Esophagus squamous epithelium (tissue), 5 donors: ENCODE data around the gene IER5L. TPM values are rescaled to one million over a fixed set of nuclear protein-coding genes. Genes with fewer than 3 reads are reported as not detected.

Experiments used
- DNase-seq: peaks from one replicate; lab custom pipeline; 2025; lab: John Stamatoyannopoulos, UW
- H3K27ac ChIP-seq, 4 donors: fragments of 200-600 bp; sonication (generic); one replicate each; pipeline ENCODE4 v1.5.1; 2016 to 2019; ENCODE audit warnings: mild to moderate bottlenecking in 1 of 4
- H3K27me3 ChIP-seq, 4 donors: fragments of 200-600 bp; sonication (generic); 1 replicate in 3 of 4; 2 replicates in 1 of 4; pipeline versions ENCODE4 v1.5.1 to v1.6.0; 2017 to 2021; ENCODE audit warnings: antibody characterized with exemption in 1 of 4
- H3K36me3 ChIP-seq, 3 donors: fragments of 200-600 bp; sonication (generic); one replicate each; pipeline ENCODE4 v1.5.1; 2016 to 2019
- H3K4me1 ChIP-seq, 3 donors: fragments of 200-600 bp; sonication (generic); one replicate each; pipeline ENCODE4 v1.5.1; 2017 to 2019
- H3K4me3 ChIP-seq, 4 donors: fragments of 200-600 bp; sonication (generic); 1 replicate in 3 of 4; 2 replicates in 1 of 4; pipeline ENCODE4 v1.5.1; 2016 to 2019; ENCODE audit warnings: mild to moderate bottlenecking in 2 of 4, moderate library complexity in 1 of 4
- H3K9me3 ChIP-seq, 3 donors: fragments of 200-600 bp; sonication (generic); one replicate each; pipeline ENCODE4 v1.5.1; 2016 to 2019
- CTCF ChIP-seq, 6 experiments: fragments of 450-650 bp in 4 of 6; fragments of 200-600 bp in 2 of 6; sonication (generic) in 2 of 6; IDR thresholded peaks; one replicate each; pipeline ENCODE4 v1.5.1; 2016 to 2019; ENCODE audit warnings: antibody characterized with exemption in 6 of 6, mild to moderate bottlenecking in 4 of 6, moderate library complexity in 4 of 6
- POLR2A ChIP-seq, 4 donors: fragments of 450-650 bp; IDR thresholded peaks; one replicate each; pipeline ENCODE4 v1.6.1; 2017; ENCODE audit warnings: antibody characterized with exemption in 4 of 4, mild to moderate bottlenecking in 4 of 4, moderate library complexity in 3 of 4
- WGBS, 2 donors: methylation state at CpG; one replicate each; pipeline ENCODE4 v1.1.5; 2018; 5-methylcytosine and 5-hydroxymethylcytosine counted together
- intact Hi-C: fragments of 100-400 bp; cut with DNase I; formaldehyde crosslinking; loops from one replicate; pipeline ENCODE4 v1.15.0; 2022
- total RNA-seq, 4 donors: library from RNA; depleted of rRNA; stranded (reverse); fragments of >200 nt; gene quantifications; one replicate each; pipeline ENCODE4 v1.1.0, GENCODE V29; 2016
- donor health status: DM: yes; HTN: yes; CAD: no.

IER5L gene
- total RNA-seq, 4 donors from 2014 or later, result 6.1 to 8.7 (median 7.2) TPM

GRCh38 chr9:129224618-129225489, 46.8 kb upstream of the IER5L start:
- Histone ChIP-seq H3K4me1 (peaks cover 5 to 19% (median 9%) of the 10 kb centered on the region in 3 donors), H3K9me3 (no peaks in the 10 kb centered on the region), H3K27ac (peak overlapping the region in 3 of 4 donors; percentile 30 to 52 (median 39)), H3K27me3 (no peaks in the 10 kb centered on the region), H3K4me3 (no peak overlapping the region), H3K36me3 (no peaks in the 10 kb centered on the region)
- no peak for TF ChIP-seq POLR2A (IDR thresholded peaks at IDR 0.05)
- no peak for TF ChIP-seq CTCF (IDR thresholded peaks at IDR 0.05)
- no peak for DNase-seq
- WGBS, 2 donors, result 83 to 89% methylated on average over 9 to 13 of the region's 17 CpGs
- intact Hi-C loops, result no loop called here

GRCh38 chr9:129223551-129224208, 45.6 kb upstream of the IER5L start:
- H3K36me3 ChIP-seq, result no peaks in the 10 kb centered on the region
- H3K27ac ChIP-seq, result no peak overlapping the region
- DNase-seq, result no peak
- intact Hi-C loops, result no loop called here
- WGBS, 2 donors, result 68 to 87% methylated on average over 7 to 12 of the region's 15 CpGs
- H3K27me3 ChIP-seq, result no peaks in the 10 kb centered on the region
- no peaks in the 10 kb centered on the region for H3K9me3 ChIP-seq
- peaks cover 5 to 19% (median 9%) of the 10 kb centered on the region in 3 donors for H3K4me1 ChIP-seq
- H3K4me3 ChIP-seq, result no peak overlapping the region
- TF ChIP-seq POLR2A (IDR thresholded peaks at IDR 0.05) (no peak), CTCF (IDR thresholded peaks at IDR 0.05) (no peak)

- DNase-seq, result no peak
- no peak for TF ChIP-seq POLR2A (IDR thresholded peaks at IDR 0.05)
- no peak for TF ChIP-seq CTCF (IDR thresholded peaks at IDR 0.05)
- Histone ChIP-seq H3K4me3 (no peak overlapping the region), H3K27me3 (no peaks in the 10 kb centered on the region), H3K4me1 (peaks cover 5 to 19% (median 9%) of the 10 kb centered on the region in 3 donors), H3K36me3 (no peaks in the 10 kb centered on the region), H3K27ac (no peak overlapping the region), H3K9me3 (no peaks in the 10 kb centered on the region)
- intact Hi-C loops, result no loop called here
- WGBS, 2 donors, result 92 to 93% methylated on average over 13 of the region's 13 CpGs
Observed at GRCh38 chr9:129222819-129223218, 44.8 kb upstream of the IER5L start.

GRCh38 chr9:129221979-129222635, 44.0 kb upstream of the IER5L start:
- intact Hi-C loops, result no loop called here
- Histone ChIP-seq H3K4me3 (no peak overlapping the region), H3K36me3 (no peaks in the 10 kb centered on the region), H3K4me1 (peaks cover 5 to 19% (median 9%) of the 10 kb centered on the region in 3 donors), H3K27ac (no peak overlapping the region), H3K9me3 (no peaks in the 10 kb centered on the region), H3K27me3 (no peaks in the 10 kb centered on the region)
- no peak for DNase-seq
- TF ChIP-seq POLR2A (IDR thresholded peaks at IDR 0.05) (no peak), CTCF (IDR thresholded peaks at IDR 0.05) (no peak)
- 62 to 89% methylated on average over 5 to 8 of the region's 15 CpGs for WGBS, 2 donors
